ENCODE results near the gene SLC45A3.
"Not testable (repeated sequence)": the region's sequence is repeated elsewhere in the genome, so short reads cannot be mapped to it uniquely, and the experiment has no call there.

DNA sequence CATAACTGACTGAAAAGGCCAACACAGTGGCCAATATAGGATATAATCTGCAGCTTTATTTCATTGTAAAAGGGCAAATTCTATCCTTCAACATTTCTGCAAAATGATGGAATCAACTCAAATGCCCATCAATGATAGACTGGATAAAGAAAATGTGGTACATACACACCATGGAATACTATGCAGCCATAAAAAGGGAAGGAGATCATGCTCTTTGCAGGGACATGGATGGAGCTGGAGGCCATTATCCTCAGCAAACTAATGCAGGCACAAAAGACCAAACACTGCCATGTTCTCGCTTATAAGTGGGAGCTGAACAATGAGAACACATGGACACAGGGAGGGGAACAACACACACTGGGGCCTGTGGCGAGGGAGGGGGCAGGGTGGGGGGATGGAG lies 40.4 kb upstream of the SLC45A3 start:
- TF ChIP-seq, protein P1, sequence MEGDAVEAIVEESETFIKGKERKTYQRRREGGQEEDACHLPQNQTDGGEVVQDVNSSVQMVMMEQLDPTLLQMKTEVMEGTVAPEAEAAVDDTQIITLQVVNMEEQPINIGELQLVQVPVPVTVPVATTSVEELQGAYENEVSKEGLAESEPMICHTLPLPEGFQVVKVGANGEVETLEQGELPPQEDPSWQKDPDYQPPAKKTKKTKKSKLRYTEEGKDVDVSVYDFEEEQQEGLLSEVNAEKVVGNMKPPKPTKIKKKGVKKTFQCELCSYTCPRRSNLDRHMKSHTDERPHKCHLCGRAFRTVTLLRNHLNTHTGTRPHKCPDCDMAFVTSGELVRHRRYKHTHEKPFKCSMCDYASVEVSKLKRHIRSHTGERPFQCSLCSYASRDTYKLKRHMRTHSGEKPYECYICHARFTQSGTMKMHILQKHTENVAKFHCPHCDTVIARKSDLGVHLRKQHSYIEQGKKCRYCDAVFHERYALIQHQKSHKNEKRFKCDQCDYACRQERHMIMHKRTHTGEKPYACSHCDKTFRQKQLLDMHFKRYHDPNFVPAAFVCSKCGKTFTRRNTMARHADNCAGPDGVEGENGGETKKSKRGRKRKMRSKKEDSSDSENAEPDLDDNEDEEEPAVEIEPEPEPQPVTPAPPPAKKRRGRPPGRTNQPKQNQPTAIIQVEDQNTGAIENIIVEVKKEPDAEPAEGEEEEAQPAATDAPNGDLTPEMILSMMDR (IDR thresholded peaks at IDR 0.05): not testable (repeated sequence)
- TF ChIP-seq EP300 (IDR thresholded peaks at IDR 0.05): not testable (repeated sequence)

All from stomach (tissue), 4 donors.